MM.1S (cell line): ENCODE measurements around the gene SHISA6.

Experiments
- EZH2phosphoT487 ChIP-seq: fragments of 300-600 bp; sonication (generic); IDR thresholded peaks from 2 replicates; pipeline ENCODE4 v1.6.1; 2018; ENCODE audit warnings: antibody characterized with exemption, low read length
- TF ChIP-seq, protein P1 (sequence below): fragments of 300-600 bp; sonication (generic); IDR thresholded peaks from 2 replicates; pipeline ENCODE4 v1.5.1; 2016; ENCODE audit warnings: antibody characterized with exemption, low read length, mixed read lengths

DNA sequence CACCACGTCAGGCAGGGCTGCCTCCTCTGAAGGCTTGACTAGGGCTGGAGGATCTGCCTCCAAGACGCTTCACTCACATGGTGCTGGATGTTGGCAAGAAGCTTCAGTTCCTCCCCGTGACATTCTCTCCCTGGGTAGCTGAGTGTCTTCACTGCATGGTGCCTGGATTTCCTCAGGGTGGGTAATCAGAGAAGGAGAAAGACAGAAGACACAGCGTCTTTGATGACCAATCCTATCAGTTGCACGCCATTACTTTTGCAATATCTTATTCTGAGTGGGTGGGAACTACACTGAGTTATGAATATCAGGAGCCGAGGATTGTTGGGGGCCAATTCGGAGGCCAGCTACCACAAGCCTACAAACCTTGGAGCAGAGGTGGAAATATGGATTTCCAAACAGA lies 139.7 kb downstream of the SHISA6 start:
- TF ChIP-seq, protein P1, sequence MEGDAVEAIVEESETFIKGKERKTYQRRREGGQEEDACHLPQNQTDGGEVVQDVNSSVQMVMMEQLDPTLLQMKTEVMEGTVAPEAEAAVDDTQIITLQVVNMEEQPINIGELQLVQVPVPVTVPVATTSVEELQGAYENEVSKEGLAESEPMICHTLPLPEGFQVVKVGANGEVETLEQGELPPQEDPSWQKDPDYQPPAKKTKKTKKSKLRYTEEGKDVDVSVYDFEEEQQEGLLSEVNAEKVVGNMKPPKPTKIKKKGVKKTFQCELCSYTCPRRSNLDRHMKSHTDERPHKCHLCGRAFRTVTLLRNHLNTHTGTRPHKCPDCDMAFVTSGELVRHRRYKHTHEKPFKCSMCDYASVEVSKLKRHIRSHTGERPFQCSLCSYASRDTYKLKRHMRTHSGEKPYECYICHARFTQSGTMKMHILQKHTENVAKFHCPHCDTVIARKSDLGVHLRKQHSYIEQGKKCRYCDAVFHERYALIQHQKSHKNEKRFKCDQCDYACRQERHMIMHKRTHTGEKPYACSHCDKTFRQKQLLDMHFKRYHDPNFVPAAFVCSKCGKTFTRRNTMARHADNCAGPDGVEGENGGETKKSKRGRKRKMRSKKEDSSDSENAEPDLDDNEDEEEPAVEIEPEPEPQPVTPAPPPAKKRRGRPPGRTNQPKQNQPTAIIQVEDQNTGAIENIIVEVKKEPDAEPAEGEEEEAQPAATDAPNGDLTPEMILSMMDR = no peak
- TF ChIP-seq EZH2phosphoT487 = no peak
